HEK293 (cell line): Measurements from ENCODE around the gene UCHL1.
"Not testable (repeated sequence)": the region's sequence is repeated elsewhere in the genome, so short reads cannot be mapped to it uniquely, and the experiment has no call there.

Experiments used
- ZNF239 ChIP-seq: fragments of 450-650 bp; formaldehyde crosslinking; IDR thresholded peaks from 2 replicates; pipeline ENCODE4 v1.5.1; 2016; ENCODE audit warnings: missing biosample characterization, missing genetic modification characterization
- ZNF398 ChIP-seq: fragments of 450-650 bp; formaldehyde crosslinking; IDR thresholded peaks from 2 replicates; pipeline ENCODE4 v1.5.1; 2017; ENCODE audit warnings: missing biosample characterization, missing genetic modification characterization
- ZNF510 ChIP-seq: fragments of 450-650 bp; formaldehyde crosslinking; IDR thresholded peaks from 2 replicates; pipeline ENCODE4 v1.5.1; 2018; ENCODE audit warnings: mild to moderate bottlenecking, missing genetic modification characterization, missing biosample characterization; ENCODE audit not compliant: insufficient replicate concordance
- ZNF560 ChIP-seq: fragments of 450-650 bp; formaldehyde crosslinking; IDR thresholded peaks from 2 replicates; pipeline ENCODE4 v1.5.1; 2017; ENCODE audit warnings: missing biosample characterization, missing genetic modification characterization, borderline replicate concordance
- TF ChIP-seq, protein P1 (sequence below): fragments of 450-650 bp; formaldehyde crosslinking; IDR thresholded peaks from 2 replicates; pipeline ENCODE4 v1.5.1; 2016; ENCODE audit warnings: missing biosample characterization, missing genetic modification characterization
- TF ChIP-seq, protein P2 (sequence below): fragments of 450-650 bp; formaldehyde crosslinking; IDR thresholded peaks from 2 replicates; pipeline ENCODE4 v1.5.1; 2016; ENCODE audit warnings: missing biosample characterization, missing genetic modification characterization
- TF ChIP-seq, protein P3 (sequence below): fragments of 450-650 bp; formaldehyde crosslinking; IDR thresholded peaks from 2 replicates; pipeline ENCODE4 v1.5.1; 2016; ENCODE audit warnings: missing biosample characterization, missing genetic modification characterization

GRCh38 chr4:41275931-41276330 is 19.2 kb downstream of the UCHL1 start:
- not testable (repeated sequence) for TF ChIP-seq ZNF560; ZNF239; ZNF510 (tag by site-specific recombination); ZNF398 (tag by site-specific recombination)
- TF ChIP-seq, protein P1, sequence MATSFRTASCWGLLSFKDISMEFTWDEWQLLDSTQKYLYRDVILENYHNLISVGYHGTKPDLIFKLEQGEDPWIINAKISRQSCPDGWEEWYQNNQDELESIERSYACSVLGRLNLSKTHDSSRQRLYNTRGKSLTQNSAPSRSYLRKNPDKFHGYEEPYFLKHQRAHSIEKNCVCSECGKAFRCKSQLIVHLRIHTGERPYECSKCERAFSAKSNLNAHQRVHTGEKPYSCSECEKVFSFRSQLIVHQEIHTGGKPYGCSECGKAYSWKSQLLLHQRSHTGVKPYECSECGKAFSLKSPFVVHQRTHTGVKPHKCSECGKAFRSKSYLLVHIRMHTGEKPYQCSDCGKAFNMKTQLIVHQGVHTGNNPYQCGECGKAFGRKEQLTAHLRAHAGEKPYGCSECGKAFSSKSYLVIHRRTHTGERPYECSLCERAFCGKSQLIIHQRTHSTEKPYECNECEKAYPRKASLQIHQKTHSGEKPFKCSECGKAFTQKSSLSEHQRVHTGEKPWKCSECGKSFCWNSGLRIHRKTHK = not testable (repeated sequence)
- TF ChIP-seq, protein P2, sequence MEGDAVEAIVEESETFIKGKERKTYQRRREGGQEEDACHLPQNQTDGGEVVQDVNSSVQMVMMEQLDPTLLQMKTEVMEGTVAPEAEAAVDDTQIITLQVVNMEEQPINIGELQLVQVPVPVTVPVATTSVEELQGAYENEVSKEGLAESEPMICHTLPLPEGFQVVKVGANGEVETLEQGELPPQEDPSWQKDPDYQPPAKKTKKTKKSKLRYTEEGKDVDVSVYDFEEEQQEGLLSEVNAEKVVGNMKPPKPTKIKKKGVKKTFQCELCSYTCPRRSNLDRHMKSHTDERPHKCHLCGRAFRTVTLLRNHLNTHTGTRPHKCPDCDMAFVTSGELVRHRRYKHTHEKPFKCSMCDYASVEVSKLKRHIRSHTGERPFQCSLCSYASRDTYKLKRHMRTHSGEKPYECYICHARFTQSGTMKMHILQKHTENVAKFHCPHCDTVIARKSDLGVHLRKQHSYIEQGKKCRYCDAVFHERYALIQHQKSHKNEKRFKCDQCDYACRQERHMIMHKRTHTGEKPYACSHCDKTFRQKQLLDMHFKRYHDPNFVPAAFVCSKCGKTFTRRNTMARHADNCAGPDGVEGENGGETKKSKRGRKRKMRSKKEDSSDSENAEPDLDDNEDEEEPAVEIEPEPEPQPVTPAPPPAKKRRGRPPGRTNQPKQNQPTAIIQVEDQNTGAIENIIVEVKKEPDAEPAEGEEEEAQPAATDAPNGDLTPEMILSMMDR (tag by site-specific recombination) = not testable (repeated sequence)
- TF ChIP-seq, protein P3, sequence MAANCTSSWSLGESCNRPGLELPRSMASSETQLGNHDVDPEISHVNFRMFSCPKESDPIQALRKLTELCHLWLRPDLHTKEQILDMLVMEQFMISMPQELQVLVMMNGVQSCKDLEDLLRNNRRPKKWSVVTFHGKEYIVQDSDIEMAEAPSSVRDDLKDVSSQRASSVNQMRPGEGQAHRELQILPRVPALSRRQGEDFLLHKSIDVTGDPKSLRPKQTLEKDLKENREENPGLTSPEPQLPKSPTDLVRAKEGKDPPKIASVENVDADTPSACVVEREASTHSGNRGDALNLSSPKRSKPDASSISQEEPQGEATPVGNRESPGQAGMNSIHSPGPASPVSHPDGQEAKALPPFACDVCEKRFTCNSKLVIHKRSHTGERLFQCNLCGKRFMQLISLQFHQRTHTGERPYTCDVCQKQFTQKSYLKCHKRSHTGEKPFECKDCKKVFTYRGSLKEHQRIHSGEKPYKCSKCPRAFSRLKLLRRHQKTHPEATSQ (tag by site-specific recombination) = not testable (repeated sequence)
